HCT116 (cell line): Measurements from ENCODE around the gene MOV10. TPM values are rescaled to one million over a fixed set of nuclear protein-coding genes. Genes with fewer than 3 reads are reported as not detected.

Experiments
- ATAC-seq: fragments of 200-7000 bp; cut with Tn5 transposase; 2 replicates; pipeline ENCODE4 v1.9.1; 2020; ENCODE audit warnings: mild to moderate bottlenecking, moderate library complexity
- BruUV-seq: library from RNA; stranded (reverse); fragments of 400-500 nt; replicated peaks from 2 replicates; lab custom pipeline; 2021; lab: Mats Ljungman, UMichigan
- CTCF ChIA-PET: fragments of 300-600 bp; sonication (Branson Sonifier 250); formaldehyde crosslinking; loops from one replicate; lab custom pipeline; 2021; ENCODE audit warnings: antibody characterized with exemption; lab: Charles Lee
- POLR2A ChIA-PET: fragments of 300-600, 350-600 bp; sonication (Branson Sonifier 250); formaldehyde crosslinking; loops from one replicate; lab custom pipeline; 2021; ENCODE audit warnings: antibody characterized with exemption; lab: Charles Lee
- RAD21 ChIA-PET, 2 experiments: fragments of 300-600 bp; sonication (Branson Sonifier 250); formaldehyde crosslinking; loops; one replicate each; lab custom pipeline; 2023; ENCODE audit warnings: low total read pairs in 2 of 2; ENCODE audit not compliant: uncharacterized antibody in 2 of 2, unreplicated experiment in 2 of 2, low non-redundant PET in 1 of 2; lab: Charles Lee
- DNase-seq: peaks from one replicate; pipeline ENCODE4 v3.0.0-alpha.2; 2010; ENCODE audit warnings: low read depth, low spot score
- H2AFZ ChIP-seq: fragments of 200-600 bp; shearing (Covaris generic), sonication (generic); 2 replicates; pipeline ENCODE4 v1.6.1; 2017; ENCODE audit warnings: low read depth, mixed run types, mixed read lengths, antibody characterized with exemption, low read length; ENCODE audit not compliant: poor library complexity, severe bottlenecking
- H3K27ac ChIP-seq: 2 replicates; pipeline ENCODE4 v1.5.1; 2012; ENCODE audit warnings: low read depth, low read length
- H3K27me3 ChIP-seq: fragments of 200-600 bp; sonication (generic); 2 replicates; pipeline ENCODE4 v1.6.1; 2016; ENCODE audit warnings: mixed run types, low read length, mixed read lengths; ENCODE audit not compliant: insufficient read depth
- H3K36me3 ChIP-seq, 2 experiments: fragments of 200-500 bp in 1 of 2; fragments of 200-600 bp in 1 of 2; sonication (Bioruptor generic) in 1 of 2; sonication (generic) in 1 of 2; 2 replicates each; pipeline versions ENCODE4 v1.5.1 to v1.6.1; 2014 to 2016; ENCODE audit warnings: low read length in 2 of 2, inconsistent platforms in 1 of 2, mixed read lengths in 1 of 2, mixed run types in 1 of 2; ENCODE audit not compliant: insufficient read depth in 2 of 2, control insufficient read depth in 1 of 2
- H3K4me1 ChIP-seq, 2 experiments: fragments of 200-600 bp in 1 of 2; sonication (generic) in 1 of 2; 2 replicates each; pipeline versions ENCODE4 v1.5.1 to v1.6.1; 2012 to 2017; ENCODE audit warnings: low read length in 2 of 2, inconsistent platforms in 1 of 2, mild to moderate bottlenecking in 1 of 2, mixed read lengths in 1 of 2, mixed run types in 1 of 2, moderate library complexity in 1 of 2; ENCODE audit not compliant: insufficient read depth in 2 of 2, control insufficient read depth in 1 of 2
- H3K4me2 ChIP-seq: fragments of 200-600 bp; sonication (generic); 2 replicates; pipeline ENCODE4 v1.6.1; 2017; ENCODE audit warnings: mixed run types, low read length, mixed read lengths
- H3K4me3 ChIP-seq, 2 experiments: fragments of 200-600 bp in 1 of 2; sonication (generic) in 1 of 2; replicated peaks in 1 of 2; 2 replicates each; pipeline ENCODE4 v1.5.1; 2011 to 2016; ENCODE audit warnings: low read length in 2 of 2, control low read depth in 1 of 2, low read depth in 1 of 2, mild to moderate bottlenecking in 1 of 2, mixed read lengths in 1 of 2, mixed run types in 1 of 2
- H3K79me2 ChIP-seq: fragments of 200-600 bp; sonication (generic); 2 replicates; pipeline ENCODE4 v1.6.1; 2017; ENCODE audit warnings: mild to moderate bottlenecking, mixed run types, low read length, moderate library complexity, mixed read lengths; ENCODE audit not compliant: insufficient read depth
- H3K9ac ChIP-seq: fragments of 200-600 bp; sonication (generic); 2 replicates; pipeline ENCODE4 v1.6.1; 2016; ENCODE audit warnings: low read length, mixed read lengths
- H3K9me2 ChIP-seq: fragments of 200-600 bp; sonication (generic), shearing (Covaris generic); 2 replicates; pipeline ENCODE4 v1.6.1; 2017; ENCODE audit warnings: mixed run types, mild to moderate bottlenecking, moderate library complexity; ENCODE audit not compliant: insufficient read depth
- H3K9me3 ChIP-seq, 2 experiments: fragments of 200-500 bp in 1 of 2; fragments of 200-600 bp in 1 of 2; sonication (Bioruptor generic) in 1 of 2; sonication (generic) in 1 of 2; 2 replicates each; pipeline ENCODE4 v1.6.1; 2014 to 2017; ENCODE audit warnings: low read length in 2 of 2, mixed read lengths in 2 of 2, inconsistent platforms in 1 of 2, low read depth in 1 of 2, mild to moderate bottlenecking in 1 of 2, mixed run types in 1 of 2, moderate library complexity in 1 of 2; ENCODE audit not compliant: control insufficient read depth in 1 of 2, insufficient read depth in 1 of 2
- H4K20me1 ChIP-seq: fragments of 200-600 bp; sonication (generic), shearing (Covaris generic); 2 replicates; pipeline ENCODE4 v1.6.1; 2017; ENCODE audit warnings: mixed run types, mild to moderate bottlenecking, moderate library complexity; ENCODE audit not compliant: insufficient read depth
- ATF3 ChIP-seq: IDR thresholded peaks from 2 replicates; pipeline ENCODE4 v1.6.1; 2012
- EZH2phosphoT487 ChIP-seq: fragments of 200-600 bp; IDR thresholded peaks from 2 replicates; pipeline ENCODE4 v1.6.1; 2018; ENCODE audit warnings: antibody characterized with exemption, borderline replicate concordance
- FOSL1 ChIP-seq: IDR thresholded peaks from 2 replicates; pipeline ENCODE4 v1.6.1; 2012; ENCODE audit warnings: low read depth
- POLR2A ChIP-seq: IDR thresholded peaks from 2 replicates; pipeline ENCODE4 v1.7.0; 2011; ENCODE audit warnings: borderline replicate concordance; ENCODE audit not compliant: insufficient read depth, insufficient read length; ENCODE audit errors: extremely low read depth
- SRF ChIP-seq: IDR thresholded peaks from 2 replicates; pipeline ENCODE4 v1.6.1; 2012; ENCODE audit warnings: low read depth
- YY1 ChIP-seq: IDR thresholded peaks from 2 replicates; pipeline ENCODE4 v1.6.1; 2011; ENCODE audit warnings: low read length, low read depth, moderate library complexity, mild to moderate bottlenecking; ENCODE audit not compliant: insufficient replicate concordance; ENCODE audit errors: extremely low read depth
- ZFX ChIP-seq: fragments of 450-650 bp; IDR thresholded peaks from 2 replicates; pipeline ENCODE4 v1.6.1; 2017
- intact Hi-C: fragments of 100-400 bp; cut with micrococcal nuclease; formaldehyde crosslinking; loops from 2 replicates; pipeline ENCODE4 v1.10.0; 2022
- total RNA-seq: library from RNA; stranded (reverse); gene quantifications from one replicate; pipeline ENCODE4 v1.2.1, GENCODE V29; 2021; ENCODE audit not compliant: unreplicated experiment
- TF ChIP-seq, protein P1 (sequence below): IDR thresholded peaks from 2 replicates; pipeline ENCODE4 v1.6.1; 2012; ENCODE audit warnings: low read depth
- TF ChIP-seq, protein P2 (sequence below): IDR thresholded peaks from 2 replicates; pipeline ENCODE4 v1.6.1; 2012

MOV10 gene
- total RNA-seq, 1 experiment from 2014 or later = 109 TPM

- Histone ChIP-seq H3K36me3 (peaks cover 11% of the 10 kb centered on the region in 2 experiments; a peak in 3 of 4 replicates), H3K27me3 (no peaks in the 10 kb centered on the region), H3K4me3 (no peak overlapping the region), H4K20me1 (peaks cover 9% of the 10 kb centered on the region; the same call in 1 of the 2 replicates), H2AFZ (no peak overlapping the region), H3K9me3 (no peaks in the 10 kb centered on the region), H3K9ac (no peak overlapping the region), H3K27ac (no peak overlapping the region), H3K9me2 (no peaks in the 10 kb centered on the region), H3K4me1 (peaks cover 0 to 5% of the 10 kb centered on the region in 2 experiments; a peak in 1 of 4 replicates), H3K79me2 (peaks cover 88% of the 10 kb centered on the region), H3K4me2 (no peak overlapping the region)
- no peak for TF ChIP-seq ZFX
- BruUV-seq = no TSS peak
- ATAC-seq (no peak), DNase-seq (no peak)
- POLR2A ChIA-PET = no interaction called here
- CTCF ChIA-PET = no interaction called here
- intact Hi-C loops = no loop called here
- RAD21 ChIA-PET = no interaction called here
Measured at GRCh38 chr1:112643080-112643479, 31.4 kb upstream of the MOV10 start.

DNA sequence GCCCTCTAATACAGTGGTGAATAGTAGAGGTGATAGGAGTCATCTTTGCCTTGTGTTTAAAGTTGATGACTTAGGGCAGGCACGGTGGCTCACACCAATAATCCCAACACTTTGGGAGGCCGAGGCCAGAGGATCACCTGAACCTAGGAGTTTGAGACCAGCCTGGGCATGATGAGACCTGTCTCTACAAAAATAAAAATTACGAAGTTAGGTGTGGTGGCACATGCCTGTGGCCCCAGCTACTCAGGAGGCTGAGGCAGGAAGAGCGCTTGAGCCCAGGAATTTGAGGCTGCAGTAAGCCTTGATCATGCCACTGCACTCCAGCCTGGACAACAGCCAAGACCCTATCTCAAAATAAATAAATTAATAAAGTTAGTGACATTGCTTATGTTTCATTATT lies 28.2 kb upstream of the MOV10 start:
- no peak overlapping the region for H3K27ac ChIP-seq
- H3K4me3 ChIP-seq = no peak overlapping the region
- intact Hi-C loops = no loop called here
- ATAC-seq (no peak), DNase-seq (no peak)
- H3K9ac ChIP-seq = no peak overlapping the region
- no TSS peak for BruUV-seq
- ChIA-PET CTCF (no interaction called here), RAD21 (no interaction called here), POLR2A (no interaction called here)
- no peak overlapping the region for H3K4me2 ChIP-seq
- H3K27me3 ChIP-seq = no peaks in the 10 kb centered on the region
- H3K79me2 ChIP-seq = peaks cover 99% of the 10 kb centered on the region
- H3K9me3 ChIP-seq = no peaks in the 10 kb centered on the region
- no peaks in the 10 kb centered on the region for H3K9me2 ChIP-seq
- H3K36me3 ChIP-seq = peaks cover 22 to 38% of the 10 kb centered on the region in 2 experiments
- peaks cover 0 to 4% of the 10 kb centered on the region in 2 experiments; a peak in 1 of 4 replicates for H3K4me1 ChIP-seq
- peaks cover 9% of the 10 kb centered on the region; the same call in 1 of the 2 replicates for H4K20me1 ChIP-seq
- no peak overlapping the region for H2AFZ ChIP-seq
- TF ChIP-seq FOSL1 (no peak), ATF3 (no peak), YY1 (no peak), EZH2phosphoT487 (no peak), POLR2A (no peak), SRF (no peak)
- TF ChIP-seq, protein P1, sequence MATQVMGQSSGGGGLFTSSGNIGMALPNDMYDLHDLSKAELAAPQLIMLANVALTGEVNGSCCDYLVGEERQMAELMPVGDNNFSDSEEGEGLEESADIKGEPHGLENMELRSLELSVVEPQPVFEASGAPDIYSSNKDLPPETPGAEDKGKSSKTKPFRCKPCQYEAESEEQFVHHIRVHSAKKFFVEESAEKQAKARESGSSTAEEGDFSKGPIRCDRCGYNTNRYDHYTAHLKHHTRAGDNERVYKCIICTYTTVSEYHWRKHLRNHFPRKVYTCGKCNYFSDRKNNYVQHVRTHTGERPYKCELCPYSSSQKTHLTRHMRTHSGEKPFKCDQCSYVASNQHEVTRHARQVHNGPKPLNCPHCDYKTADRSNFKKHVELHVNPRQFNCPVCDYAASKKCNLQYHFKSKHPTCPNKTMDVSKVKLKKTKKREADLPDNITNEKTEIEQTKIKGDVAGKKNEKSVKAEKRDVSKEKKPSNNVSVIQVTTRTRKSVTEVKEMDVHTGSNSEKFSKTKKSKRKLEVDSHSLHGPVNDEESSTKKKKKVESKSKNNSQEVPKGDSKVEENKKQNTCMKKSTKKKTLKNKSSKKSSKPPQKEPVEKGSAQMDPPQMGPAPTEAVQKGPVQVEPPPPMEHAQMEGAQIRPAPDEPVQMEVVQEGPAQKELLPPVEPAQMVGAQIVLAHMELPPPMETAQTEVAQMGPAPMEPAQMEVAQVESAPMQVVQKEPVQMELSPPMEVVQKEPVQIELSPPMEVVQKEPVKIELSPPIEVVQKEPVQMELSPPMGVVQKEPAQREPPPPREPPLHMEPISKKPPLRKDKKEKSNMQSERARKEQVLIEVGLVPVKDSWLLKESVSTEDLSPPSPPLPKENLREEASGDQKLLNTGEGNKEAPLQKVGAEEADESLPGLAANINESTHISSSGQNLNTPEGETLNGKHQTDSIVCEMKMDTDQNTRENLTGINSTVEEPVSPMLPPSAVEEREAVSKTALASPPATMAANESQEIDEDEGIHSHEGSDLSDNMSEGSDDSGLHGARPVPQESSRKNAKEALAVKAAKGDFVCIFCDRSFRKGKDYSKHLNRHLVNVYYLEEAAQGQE = no peak
- TF ChIP-seq, protein P2, sequence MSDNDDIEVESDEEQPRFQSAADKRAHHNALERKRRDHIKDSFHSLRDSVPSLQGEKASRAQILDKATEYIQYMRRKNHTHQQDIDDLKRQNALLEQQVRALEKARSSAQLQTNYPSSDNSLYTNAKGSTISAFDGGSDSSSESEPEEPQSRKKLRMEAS = no peak
- TF ChIP-seq, all 23 proteins: peak for 0
